H1 (cell line): ENCODE results near the gene GPLD1. TPM values are rescaled to one million over a fixed set of nuclear protein-coding genes. Genes with fewer than 3 reads are reported as not detected.

Experiments
- CTCF ChIA-PET: fragments of 300-600 bp; sonication (Branson Sonifier 250); formaldehyde crosslinking; loops from one replicate; lab custom pipeline; 2021; ENCODE audit not compliant: partially characterized antibody; lab: Charles Lee
- POLR2A ChIA-PET: fragments of 300-600 bp; sonication (Branson Sonifier 250); formaldehyde crosslinking; loops from one replicate; lab custom pipeline; 2021; ENCODE audit warnings: inconsistent platforms; ENCODE audit not compliant: partially characterized antibody; lab: Charles Lee
- DNase-seq, 2 experiments: peaks; one replicate each; pipeline versions ENCODE4 v3.0.0 to v3.0.0-alpha.2; 2010 to 2022; ENCODE audit warnings: low spot score in 2 of 2, low read depth in 1 of 2, mixed read lengths in 1 of 2
- FAIRE-seq: peaks from 2 replicates; lab custom pipeline; 2011; peaks lifted over from hg19 to GRCh38; lab: Jason Lieb, UNC
- H2AFZ ChIP-seq: 2 replicates; pipeline ENCODE4 v1.8.1; 2012; ENCODE audit warnings: low read length, inconsistent platforms
- H2AK5ac ChIP-seq: 2 replicates; pipeline ENCODE4 v1.6.1; 2013; ENCODE audit warnings: low read depth, low read length
- H2BK120ac ChIP-seq: replicated peaks from 2 replicates; pipeline ENCODE3; 2013; ENCODE audit warnings: low read depth, low read length, inconsistent platforms
- H2BK12ac ChIP-seq: 2 replicates; pipeline ENCODE4 v1.6.1; 2013; ENCODE audit warnings: low read depth, low read length
- H2BK15ac ChIP-seq: 2 replicates; pipeline ENCODE4 v1.6.1; 2013; ENCODE audit warnings: low read length
- H2BK20ac ChIP-seq: 2 replicates; pipeline ENCODE4 v1.6.1; 2013; ENCODE audit warnings: low read length
- H2BK5ac ChIP-seq: 2 replicates; pipeline ENCODE4 v1.6.1; 2013; ENCODE audit warnings: low read depth, low read length
- H3K14ac ChIP-seq: 2 replicates; pipeline ENCODE4 v1.6.1; 2013; ENCODE audit warnings: inconsistent platforms; ENCODE audit not compliant: insufficient read length
- H3K18ac ChIP-seq: 2 replicates; pipeline ENCODE4 v1.6.1; 2013; ENCODE audit warnings: low read length; ENCODE audit errors: extremely low read depth
- H3K23ac ChIP-seq: 2 replicates; pipeline ENCODE4 v1.6.1; 2013; ENCODE audit warnings: inconsistent platforms; ENCODE audit not compliant: insufficient read length
- H3K23me2 ChIP-seq: 2 replicates; pipeline ENCODE4 v1.6.1; 2013; ENCODE audit warnings: low read depth, low read length
- H3K27ac ChIP-seq: 2 replicates; pipeline ENCODE4 v1.6.1; 2011; ENCODE audit warnings: low read depth, low read length, inconsistent platforms
- H3K27me3 ChIP-seq, 4 experiments: replicated peaks in 1 of 4; 1 replicate in 1 of 4; 2 replicates in 3 of 4; pipeline versions ENCODE4 v1.6.1 to v1.8.1; 2011 to 2013; ENCODE audit warnings: low read length in 3 of 4, mild to moderate bottlenecking in 3 of 4, inconsistent platforms in 2 of 4, mixed read lengths in 2 of 4, moderate library complexity in 1 of 4; ENCODE audit not compliant: control insufficient read depth in 3 of 4, insufficient read depth in 3 of 4; ENCODE audit errors: extremely low read depth in 1 of 4
- H3K36me3 ChIP-seq, 4 experiments: 2 replicates each; pipeline versions ENCODE4 v1.6.1 to v1.8.1; 2011 to 2013; ENCODE audit warnings: mild to moderate bottlenecking in 4 of 4, low read length in 3 of 4, moderate library complexity in 2 of 4, control low read depth in 1 of 4, inconsistent platforms in 1 of 4; ENCODE audit not compliant: insufficient read depth in 4 of 4, control insufficient read depth in 2 of 4
- H3K4ac ChIP-seq: replicated peaks from 2 replicates; pipeline ENCODE3; 2013; ENCODE audit warnings: low read length, low read depth, mixed read lengths, inconsistent platforms; ENCODE audit not compliant: insufficient read length
- H3K4me1 ChIP-seq, 4 experiments: replicated peaks in 1 of 4; 1 replicate in 1 of 4; 2 replicates in 3 of 4; pipeline versions ENCODE4 v1.6.1 to v1.8.1; 2011 to 2013; ENCODE audit warnings: low read length in 3 of 4, inconsistent platforms in 2 of 4, mixed read lengths in 1 of 4; ENCODE audit not compliant: insufficient read depth in 4 of 4, control insufficient read depth in 3 of 4
- H3K4me2 ChIP-seq, 2 experiments: 2 replicates each; pipeline versions ENCODE4 v1.6.1 to v1.8.1; 2011 to 2013; ENCODE audit warnings: low read depth in 2 of 2, low read length in 2 of 2, control low read depth in 1 of 2, inconsistent platforms in 1 of 2, mild to moderate bottlenecking in 1 of 2; ENCODE audit not compliant: insufficient read depth in 1 of 2
- H3K4me3 ChIP-seq, 4 experiments: fragments of 200-600, 300-600 bp in 1 of 4; sonication (generic), shearing (Covaris generic), sonication (Bioruptor Twin) in 1 of 4; 2 replicates each; pipeline versions ENCODE4 v1.5.1 to v1.8.1; 2011 to 2016; ENCODE audit warnings: low read length in 4 of 4, low read depth in 3 of 4, control low read depth in 2 of 4, inconsistent platforms in 2 of 4, mild to moderate bottlenecking in 2 of 4, mixed read lengths in 1 of 4, moderate library complexity in 1 of 4; ENCODE audit not compliant: insufficient read depth in 2 of 4; ENCODE audit errors: extremely low read depth in 1 of 4
- H3K56ac ChIP-seq: replicated peaks from 2 replicates; pipeline ENCODE3; 2013; ENCODE audit warnings: low read depth, mild to moderate bottlenecking, mixed read lengths, low read length, inconsistent platforms; ENCODE audit not compliant: insufficient read length
- H3K79me1 ChIP-seq: 2 replicates; pipeline ENCODE4 v1.6.1; 2013; ENCODE audit warnings: low read depth, low read length, control low read depth
- H3K79me2 ChIP-seq, 2 experiments: 2 replicates each; pipeline versions ENCODE4 v1.6.1 to v1.8.1; 2012 to 2013; ENCODE audit warnings: low read length in 2 of 2, mild to moderate bottlenecking in 2 of 2, inconsistent platforms in 1 of 2; ENCODE audit not compliant: insufficient read depth in 2 of 2, control insufficient read depth in 1 of 2
- H3K9ac ChIP-seq, 4 experiments: replicated peaks in 1 of 4; 1 replicate in 1 of 4; 2 replicates in 3 of 4; pipeline versions ENCODE4 v1.6.1 to v1.8.1; 2011 to 2013; ENCODE audit warnings: low read depth in 3 of 4, low read length in 3 of 4, control low read depth in 2 of 4, mild to moderate bottlenecking in 2 of 4, moderate library complexity in 2 of 4, inconsistent platforms in 1 of 4; ENCODE audit errors: extremely low read depth in 1 of 4
- H3K9me3 ChIP-seq, 2 experiments: 2 replicates each; pipeline versions ENCODE4 v1.6.1 to v1.8.1; 2012 to 2013; ENCODE audit warnings: mild to moderate bottlenecking in 2 of 2, moderate library complexity in 2 of 2, control low read depth in 1 of 2, inconsistent platforms in 1 of 2, low read depth in 1 of 2, low read length in 1 of 2, mixed read lengths in 1 of 2; ENCODE audit not compliant: insufficient read depth in 2 of 2
- H4K20me1 ChIP-seq, 2 experiments: replicated peaks in 1 of 2; 2 replicates each; pipeline versions ENCODE3 to v1.8.1; 2011 to 2013; ENCODE audit warnings: inconsistent platforms in 2 of 2, low read length in 2 of 2, mild to moderate bottlenecking in 1 of 2; ENCODE audit not compliant: insufficient read depth in 2 of 2, control insufficient read depth in 1 of 2
- H4K5ac ChIP-seq: 2 replicates; pipeline ENCODE4 v1.6.1; 2013; ENCODE audit warnings: low read length, low read depth, mixed read lengths, inconsistent platforms; ENCODE audit not compliant: insufficient read length
- H4K8ac ChIP-seq: 2 replicates; pipeline ENCODE4 v1.8.0; 2013; ENCODE audit warnings: mild to moderate bottlenecking, moderate library complexity, low read length, inconsistent platforms; ENCODE audit not compliant: insufficient read depth; ENCODE audit errors: extremely low read depth
- H4K91ac ChIP-seq: replicated peaks from 2 replicates; pipeline ENCODE3; 2013; ENCODE audit warnings: low read length, mixed read lengths, inconsistent platforms; ENCODE audit not compliant: insufficient read length
- CTBP2 ChIP-seq: IDR thresholded peaks from 2 replicates; pipeline ENCODE4 v1.7.0; 2011; ENCODE audit warnings: borderline replicate concordance, mild to moderate bottlenecking, moderate library complexity, mixed read lengths, low read length; ENCODE audit not compliant: insufficient read depth, insufficient read length
- GABPA ChIP-seq: IDR thresholded peaks from 2 replicates; pipeline ENCODE4 v1.6.1; 2011; ENCODE audit warnings: mild to moderate bottlenecking, low read length, moderate library complexity, borderline replicate concordance; ENCODE audit not compliant: insufficient read depth
- MAX ChIP-seq: IDR thresholded peaks from 2 replicates; pipeline ENCODE4 v1.6.1; 2012; ENCODE audit warnings: inconsistent platforms
- SP4 ChIP-seq: IDR thresholded peaks from 2 replicates; pipeline ENCODE4 v1.6.1; 2012; ENCODE audit warnings: low read length, inconsistent platforms
- SRF ChIP-seq: IDR thresholded peaks from 2 replicates; pipeline ENCODE4 v1.6.1; 2011; ENCODE audit warnings: mild to moderate bottlenecking, low read depth, low read length, moderate library complexity
- WGBS, 2 experiments: shearing (Covaris generic) in 1 of 2; methylation state at CpG; one replicate each; pipeline versions ENCODE4 v1.1.6 to v1.1.7; 2013 to 2015; ENCODE audit warnings: low lambda C conversion rate in 2 of 2, mixed read lengths in 2 of 2, inconsistent platforms in 1 of 2, low coverage in 1 of 2, missing lambda C conversion rate in 1 of 2; ENCODE audit not compliant: insufficient replicate concordance in 2 of 2, insufficient coverage in 1 of 2, insufficient read length in 1 of 2; ENCODE audit errors: extremely low coverage in 1 of 2, missing lambda C conversion rate in 1 of 2; 5-methylcytosine and 5-hydroxymethylcytosine counted together
- polyA plus RNA-seq, 7 experiments: library from polyadenylated mRNA; depleted of rRNA in 3 of 7; stranded (reverse) in 5 of 7; unstranded in 2 of 7; fragments of >200 nt in 5 of 7; fragments of 200-250 nt in 2 of 7; gene quantifications; 1 replicate in 5 of 7; 2 replicates in 1 of 7; 4 replicates in 1 of 7; pipeline versions ENCODE4 v1.2.1 to v1.2.3, GENCODE V29; 2011 to 2013; ENCODE audit warnings: missing spikeins in 2 of 7, mixed read lengths in 2 of 7
- total RNA-seq: library from RNA; stranded (reverse); fragmentation: NEBNext Ultra II Directional; extraction: Animal tissue kit (Norgen Biotek cat#: 25700); gene quantifications from 2 replicates; pipeline ENCODE4 v1.2.1, GENCODE V29; 2021

Gene GPLD1
- total and polyA plus RNA-seq, 2 of the 8 experiments (the other 6 are each of a cell fraction or from before 2014, with no cell fraction given) = 3.7 to 5.3 TPM

GRCh38 chr6:24451581-24452388 is 37.6 kb downstream of the GPLD1 start:
- Histone ChIP-seq H2AFZ (no peak overlapping the region), H4K20me1 (no peaks in the 10 kb centered on the region), H2BK5ac (no peak overlapping the region), H3K4me3 (no peak overlapping the region), H3K23me2 (no peaks in the 10 kb centered on the region), H2AK5ac (no peak overlapping the region), H3K4ac (no peak overlapping the region), H3K4me2 (no peak overlapping the region), H3K56ac (no peak overlapping the region), H3K36me3 (no peaks in the 10 kb centered on the region), H4K8ac (no peak overlapping the region), H3K14ac (no peak overlapping the region), H2BK15ac (no peak overlapping the region), H3K9me3 (no peaks in the 10 kb centered on the region), H4K91ac (no peak overlapping the region), H3K27me3 (no peaks in the 10 kb centered on the region), H3K9ac (no peak overlapping the region), H3K79me1 (no peaks in the 10 kb centered on the region), H4K5ac (no peak overlapping the region), H3K79me2 (no peaks in the 10 kb centered on the region), H2BK120ac (no peak overlapping the region), H2BK20ac (no peak overlapping the region), H3K27ac (no peak overlapping the region), H3K4me1 (no peaks in the 10 kb centered on the region), H3K23ac (no peak overlapping the region), H2BK12ac (no peak overlapping the region), H3K18ac (no peak overlapping the region)
- POLR2A ChIA-PET = no interaction called here
- WGBS, 2 experiments = 86% methylated on average over 13 of the region's 13 CpGs; no CpG with 5 or more reads in 1 of the 2 experiments
- FAIRE-seq (no peak), DNase-seq (no peak)
- CTCF ChIA-PET = interaction anchor here (1.2 kb wide), 1 partner anchor 342 kb away, joined by 3 read pairs; no protein-coding TSS in a partner anchor
- TF ChIP-seq SRF = no peak
- no peak for TF ChIP-seq GABPA
- TF ChIP-seq CTBP2 = no peak
- TF ChIP-seq SP4 = no peak
- TF ChIP-seq MAX = no peak
